ENCODE results near the gene TSPAN18.

The TSPAN18 gene

DNA sequence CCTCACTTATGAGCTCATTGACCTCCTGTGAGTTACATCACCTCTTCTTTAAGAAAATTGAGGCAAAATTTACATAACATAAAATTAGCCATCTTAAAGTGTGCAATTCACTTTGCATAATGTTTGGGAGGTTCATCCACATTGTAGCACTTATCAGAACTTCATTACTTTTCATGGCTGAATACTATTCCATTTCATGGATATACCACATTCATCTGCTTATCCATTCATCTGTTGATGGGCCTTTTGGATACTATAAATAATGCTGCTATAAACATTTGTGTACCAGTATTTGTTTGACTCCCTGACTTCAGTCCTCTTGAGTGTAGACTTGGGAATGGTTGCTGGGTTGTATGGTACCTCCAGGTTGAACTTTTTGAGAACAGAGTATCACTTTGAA is 120.6 kb downstream of the TSPAN18 start:
- DNase-seq: no peak

DNA sequence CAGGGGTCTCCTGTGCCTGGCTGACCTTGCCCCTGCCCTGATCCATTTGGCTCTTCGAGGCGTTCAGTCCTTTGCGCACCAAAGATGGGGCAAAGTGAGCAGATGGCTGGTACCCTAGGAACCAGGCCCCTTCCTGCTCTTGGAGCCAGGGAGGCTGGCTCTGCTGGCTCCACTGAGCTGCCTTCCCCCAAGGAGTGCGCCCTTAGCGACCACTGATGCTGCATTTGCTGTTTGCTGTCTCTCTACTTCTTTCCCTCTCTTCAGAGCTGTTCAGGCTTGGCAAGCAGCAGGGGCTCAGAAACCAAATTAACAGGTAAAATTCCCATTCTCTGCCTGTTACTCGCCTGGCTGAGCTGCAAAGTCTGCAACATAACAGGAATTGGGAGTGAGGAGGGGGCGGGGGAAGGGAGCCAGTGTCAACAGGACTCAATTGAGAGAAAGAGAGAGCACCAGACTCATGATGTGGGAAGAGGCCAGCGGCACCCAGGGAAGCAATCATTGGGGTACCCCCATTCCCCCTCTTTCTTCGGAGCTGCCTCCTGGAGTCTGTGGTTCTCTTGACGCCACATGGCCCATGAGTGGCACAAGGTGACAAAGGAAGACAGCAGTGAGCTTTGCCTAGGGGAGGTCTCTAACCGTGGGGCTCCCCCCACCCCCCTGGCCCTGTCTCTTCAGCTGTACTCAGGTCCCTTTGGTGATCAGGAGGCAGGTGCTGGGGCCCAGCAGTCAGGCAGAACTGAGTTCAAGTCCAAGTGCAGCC is 121.6 kb downstream of the TSPAN18 start:
- no peak for DNase-seq

DNA sequence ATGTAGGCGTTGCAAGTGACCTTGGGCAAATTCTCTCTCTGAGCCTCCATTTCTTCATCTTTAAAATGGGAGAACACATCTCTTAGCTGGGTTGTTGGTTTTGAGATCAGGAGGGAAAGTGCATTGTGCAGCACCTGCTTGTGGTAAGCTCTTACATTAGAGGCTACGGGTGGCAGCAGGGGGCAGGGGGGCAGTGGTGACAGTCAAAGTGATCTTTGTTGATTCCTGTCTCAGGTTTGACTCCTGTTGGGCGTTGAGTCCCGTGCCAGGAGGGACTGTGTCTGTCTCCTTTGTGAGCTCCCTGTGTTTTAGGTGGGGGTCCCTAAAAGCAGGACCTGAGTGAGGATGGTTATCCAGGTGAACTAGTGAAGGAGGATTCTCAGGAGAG is 122.2 kb downstream of the TSPAN18 start:
- no peak for DNase-seq

DNA sequence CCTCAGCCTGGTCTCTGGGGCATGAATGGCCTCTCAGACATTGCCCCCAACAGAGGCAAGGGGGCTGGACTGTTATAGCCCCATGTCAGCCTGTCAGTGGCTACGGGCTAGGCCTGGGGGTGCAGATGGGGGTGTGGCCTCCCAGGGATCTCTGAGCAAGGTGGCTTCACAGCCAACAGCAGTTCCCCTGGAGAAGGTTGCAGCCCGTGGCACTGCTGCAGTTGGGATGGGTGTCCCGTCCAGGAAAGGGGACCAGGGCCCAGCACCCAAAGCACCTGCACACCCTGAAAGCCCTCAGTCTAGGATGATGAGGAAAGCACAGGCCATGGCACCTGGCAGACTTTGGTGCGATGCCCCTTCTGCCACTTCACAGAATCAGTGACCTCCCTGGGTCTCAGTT is 122.7 kb downstream of the TSPAN18 start:
- DNase-seq: no peak

DNA sequence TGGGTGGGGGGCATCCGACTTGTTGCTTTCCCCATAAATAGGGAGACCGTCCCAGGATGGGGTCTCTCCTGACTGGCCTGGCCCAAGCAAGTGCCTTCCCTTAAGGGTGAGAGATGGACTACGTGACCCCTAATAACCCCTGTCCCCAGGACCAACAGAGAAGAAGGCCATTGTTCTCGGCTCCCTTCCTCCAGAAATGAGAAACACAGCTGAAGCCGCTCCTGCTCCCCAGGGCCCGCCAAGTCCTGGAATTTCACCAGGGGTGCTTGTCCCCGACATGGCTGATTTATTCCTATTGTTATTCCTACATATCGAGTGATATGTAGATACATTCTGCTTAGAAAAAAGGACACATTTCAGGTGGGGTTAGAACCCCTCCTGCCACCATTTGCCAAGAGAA is 123.2 kb downstream of the TSPAN18 start:
- DNase-seq: no peak

DNA sequence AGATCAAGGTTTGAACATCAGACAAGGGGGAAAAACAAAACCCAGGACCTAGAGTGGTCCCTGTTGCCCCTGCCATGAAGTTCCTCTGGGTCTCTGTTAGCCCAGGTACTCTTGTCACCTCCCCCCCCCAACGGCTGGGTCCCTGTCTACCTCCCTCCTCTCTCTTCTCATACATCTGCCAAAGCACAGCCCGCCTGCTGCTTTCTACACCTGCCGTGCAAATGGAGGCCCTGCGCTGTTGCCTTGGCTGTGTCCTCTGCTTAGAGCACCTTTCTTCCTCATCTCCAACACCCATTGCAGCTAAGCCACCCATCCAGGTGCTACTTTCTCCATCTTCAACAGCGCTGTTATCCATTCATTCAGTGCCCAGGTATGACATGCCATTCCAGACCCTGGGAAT is 124.7 kb downstream of the TSPAN18 start:
- DNase-seq: no peak

DNA sequence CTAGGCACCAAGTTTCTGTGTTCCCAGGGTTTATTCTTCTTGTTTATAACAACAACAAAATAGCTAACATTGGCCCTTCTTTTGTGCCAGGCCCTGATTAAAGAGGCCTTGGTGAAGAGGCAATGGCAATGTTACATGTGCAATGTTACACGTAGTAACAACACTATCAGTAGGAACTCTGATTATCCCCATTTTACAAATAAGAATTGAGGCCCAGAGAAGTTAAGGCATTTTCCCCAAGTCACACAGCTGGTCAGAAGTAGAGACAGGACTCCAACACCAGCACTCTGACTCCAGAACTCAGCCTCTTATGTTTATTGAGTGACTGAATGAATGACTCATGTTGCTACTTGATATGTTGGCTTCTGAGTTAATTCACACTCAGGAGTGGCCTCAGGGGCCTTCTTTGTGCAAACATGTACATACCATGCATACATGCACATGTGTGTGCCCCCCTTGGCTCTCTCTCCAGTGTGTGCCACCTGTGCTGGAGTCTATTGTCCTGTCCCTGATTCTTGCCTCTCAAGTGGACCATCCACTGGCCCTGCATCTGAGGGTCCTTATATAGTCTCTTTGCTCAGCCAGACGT is 125.5 kb downstream of the TSPAN18 start:
- no peak for DNase-seq

DNA sequence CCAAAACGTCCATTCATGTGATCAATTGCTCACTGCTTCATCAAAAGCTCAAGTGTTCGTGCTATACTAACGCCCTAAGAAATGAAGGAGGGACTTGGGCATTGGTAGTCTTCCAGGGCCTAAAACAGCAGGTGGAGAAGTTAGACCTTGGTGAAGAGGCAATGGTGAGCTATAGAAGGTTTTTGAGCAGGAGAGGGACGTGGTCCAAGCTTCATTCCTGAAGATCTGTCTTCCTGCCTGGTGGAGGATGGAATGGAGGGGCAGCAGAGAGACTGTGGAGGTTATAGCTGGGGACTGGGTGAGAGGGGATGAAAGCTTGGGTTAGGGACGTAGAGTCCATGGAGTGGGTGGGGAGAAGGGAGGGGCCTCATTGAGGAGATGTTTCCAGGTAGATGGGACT is 126.2 kb downstream of the TSPAN18 start:
- DNase-seq: no peak

DNA sequence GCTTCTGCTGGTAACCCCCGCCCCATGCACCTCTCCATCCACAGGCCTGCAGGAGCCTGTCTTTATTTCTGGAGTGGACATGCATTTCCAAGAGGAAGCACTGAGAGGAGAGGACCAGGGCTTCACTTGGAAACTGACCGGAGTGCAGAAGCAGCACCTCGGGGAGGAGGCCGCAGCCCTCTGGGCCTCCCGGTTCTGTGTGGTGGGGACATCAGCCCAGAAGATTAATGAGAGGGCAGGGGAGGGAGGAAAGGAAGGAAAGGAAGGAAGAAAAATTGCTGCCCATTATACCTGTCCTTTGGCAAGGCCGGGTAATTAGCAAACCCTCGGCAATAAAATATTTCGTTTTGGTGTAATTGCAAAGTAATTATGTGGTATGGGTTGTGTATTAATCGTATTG is 126.9 kb downstream of the TSPAN18 start:
- no peak for DNase-seq

DNA sequence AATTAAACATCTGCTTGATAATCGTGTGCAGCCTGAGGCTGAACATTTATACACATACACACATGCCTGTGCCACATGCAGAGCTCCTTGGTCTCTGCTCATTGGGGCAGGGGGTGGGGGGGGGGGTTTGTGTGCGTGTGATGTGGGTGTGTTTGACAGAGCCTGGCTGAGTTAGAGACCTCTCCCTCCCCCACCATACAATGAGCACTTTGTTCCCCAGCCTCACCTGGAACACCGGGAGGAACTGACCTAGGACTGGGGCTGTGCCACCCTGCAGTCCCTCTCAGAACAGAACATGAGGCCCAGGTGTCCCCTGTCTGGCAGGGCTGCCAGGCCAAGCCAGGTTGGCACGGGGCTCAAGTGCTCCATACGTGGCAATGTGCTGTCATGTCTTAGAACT is 127.3 kb downstream of the TSPAN18 start:
- no peak for DNase-seq

DNA sequence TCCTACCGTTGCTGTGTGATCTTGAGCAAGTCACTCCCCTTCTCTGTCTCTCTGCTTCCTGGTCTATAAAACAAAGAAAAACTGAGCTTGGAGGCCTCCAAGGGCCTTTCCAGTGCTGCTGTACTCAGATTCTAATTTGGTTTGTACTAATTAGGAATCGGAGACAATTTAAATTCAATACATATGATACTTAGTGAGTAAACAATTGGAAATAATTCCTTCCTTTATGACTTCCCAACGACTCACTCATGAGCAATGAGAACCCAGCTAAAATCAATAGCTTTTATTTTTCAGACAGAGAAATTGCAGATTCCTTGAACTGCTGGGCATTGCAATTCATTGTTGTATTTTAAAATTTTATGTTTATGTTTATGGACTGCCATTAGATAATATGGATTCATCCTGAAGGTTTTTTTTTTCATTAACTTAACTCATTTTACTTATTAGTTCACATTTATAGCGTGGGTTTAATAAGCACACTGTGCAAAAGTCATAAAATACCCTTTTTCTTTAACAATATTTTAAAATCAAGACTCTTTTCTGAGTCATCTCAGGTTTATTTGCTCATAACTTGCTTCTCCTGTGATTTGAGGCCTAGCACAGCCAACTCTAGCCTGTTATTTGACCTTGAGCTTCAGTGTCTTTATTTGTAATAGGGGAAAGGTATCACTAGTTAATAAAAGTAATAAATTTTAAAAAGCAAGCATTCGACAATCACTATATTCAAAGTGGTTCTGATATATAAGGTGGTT is 128.2 kb downstream of the TSPAN18 start:
- DNase-seq: no peak

DNA sequence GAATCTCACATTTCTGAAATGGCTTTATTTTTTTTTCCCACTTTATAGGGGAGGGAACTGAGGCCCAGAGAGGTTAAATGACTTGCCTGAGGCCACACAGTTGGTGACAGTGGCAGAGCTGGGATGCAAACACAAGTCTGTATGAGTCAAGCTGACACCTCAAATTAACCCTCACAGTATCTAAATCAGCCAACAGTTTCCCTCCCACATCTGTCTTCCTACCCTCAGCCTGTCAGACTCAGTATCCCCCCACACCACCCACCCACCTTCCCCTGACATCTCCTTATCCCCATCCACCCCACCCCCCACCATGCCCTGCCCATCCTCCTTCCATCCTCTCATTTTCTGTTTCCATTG is 128.7 kb downstream of the TSPAN18 start:
- no peak for DNase-seq

DNA sequence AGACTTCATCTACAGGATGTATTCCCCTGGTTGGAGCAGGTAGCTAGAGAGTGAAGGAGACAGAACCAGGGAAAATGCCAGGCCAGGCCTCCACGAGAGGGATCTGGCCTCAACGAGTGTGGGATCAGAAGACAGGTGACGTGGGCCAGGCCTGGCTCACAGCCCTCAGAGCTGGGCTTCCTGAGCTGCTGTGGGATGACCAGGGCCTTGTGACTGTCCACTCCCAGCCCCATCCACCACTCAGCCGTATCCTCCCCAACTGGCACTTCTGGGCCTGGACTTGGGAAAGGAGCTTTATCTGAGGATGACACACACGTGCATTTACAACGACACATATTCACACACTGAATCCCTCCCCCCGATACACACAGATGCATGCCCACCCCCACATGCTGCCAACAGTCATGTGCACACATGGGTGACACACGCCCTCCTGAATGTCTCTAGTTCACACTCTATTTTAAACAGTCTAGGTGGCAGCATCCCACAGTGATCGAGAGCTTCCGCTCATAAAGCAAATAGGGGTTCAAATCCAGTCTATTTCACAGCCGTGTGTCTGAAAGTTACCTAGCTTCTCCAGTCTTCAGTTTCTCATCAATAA is 130.8 kb downstream of the TSPAN18 start:
- DNase-seq: peak in 1 of 56 donors; percentile 18

DNA sequence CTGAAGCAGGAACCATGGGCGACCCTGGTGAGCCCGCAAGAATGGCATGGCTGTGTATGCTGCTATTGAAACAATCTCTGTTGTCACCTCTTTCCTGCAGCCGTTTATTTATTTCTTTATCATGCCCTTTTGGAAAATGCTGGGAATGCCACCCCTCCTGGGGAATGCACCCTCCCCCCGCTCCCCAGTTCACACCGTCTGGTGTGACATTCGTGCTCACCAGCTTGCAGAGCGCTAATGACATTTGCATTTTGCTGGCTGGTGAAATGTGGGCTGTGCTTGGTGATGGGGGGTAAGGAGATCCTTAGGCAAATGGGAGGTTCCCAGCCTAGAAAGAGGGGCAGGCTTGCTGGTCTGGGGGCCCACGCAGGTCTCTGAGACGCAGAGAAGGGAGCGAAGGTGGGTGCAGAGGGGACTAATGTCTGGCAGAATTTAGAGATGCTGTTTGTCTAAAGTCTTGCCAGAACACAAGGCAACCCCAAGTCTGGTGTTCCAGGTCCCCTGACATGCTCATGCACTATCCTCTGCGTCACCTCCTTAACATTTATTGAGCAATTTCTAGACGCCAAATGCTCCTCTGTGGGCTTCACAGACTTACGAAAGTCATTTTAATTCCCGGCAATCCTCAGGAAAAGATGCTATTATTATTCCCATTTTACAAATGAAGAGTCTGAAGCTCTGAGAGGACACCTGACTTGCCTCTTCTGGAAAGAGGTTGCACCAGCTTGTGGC is 132.2 kb downstream of the TSPAN18 start:
- no peak for DNase-seq

DNA sequence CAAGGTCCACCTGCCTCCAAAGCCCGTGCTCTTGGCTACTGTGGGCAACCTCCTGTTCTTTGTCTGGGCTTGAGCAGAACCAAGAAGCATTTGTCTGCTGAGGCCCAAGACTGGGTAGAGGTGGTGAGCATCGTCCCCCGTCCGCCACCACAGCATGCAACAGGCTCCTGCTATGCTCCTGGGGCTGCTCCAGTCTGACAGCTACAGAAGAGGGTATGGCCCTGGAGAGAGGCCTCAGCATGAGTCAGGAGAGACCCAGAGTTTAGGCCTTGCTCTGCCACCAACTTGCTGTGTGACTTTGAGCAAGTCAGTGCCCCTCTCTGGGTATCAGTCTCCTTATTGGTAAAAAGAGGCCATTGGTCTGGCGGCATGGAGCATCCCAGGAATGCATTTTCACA is 132.8 kb downstream of the TSPAN18 start:
- DNase-seq: no peak

DNA sequence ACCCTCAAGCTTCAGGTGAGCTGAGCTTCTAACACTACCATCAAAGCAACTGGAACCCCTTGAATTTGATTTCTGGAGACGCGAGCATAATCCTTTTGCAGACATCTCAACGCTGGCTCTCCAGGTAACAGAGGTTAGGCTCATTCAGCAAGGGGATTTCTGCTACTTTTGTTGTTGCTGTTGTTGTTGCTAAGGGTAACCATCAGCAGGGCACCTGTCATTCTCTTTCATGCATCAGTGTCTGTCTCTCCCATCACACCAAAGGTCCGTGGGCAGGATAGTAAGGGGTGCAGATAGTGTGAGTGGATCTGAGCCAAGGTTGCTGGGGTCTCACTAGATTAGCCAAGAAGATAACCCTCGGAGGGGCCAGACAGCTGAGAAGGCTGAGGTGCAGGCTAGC is 133.6 kb downstream of the TSPAN18 start:
- no peak for DNase-seq

DNA sequence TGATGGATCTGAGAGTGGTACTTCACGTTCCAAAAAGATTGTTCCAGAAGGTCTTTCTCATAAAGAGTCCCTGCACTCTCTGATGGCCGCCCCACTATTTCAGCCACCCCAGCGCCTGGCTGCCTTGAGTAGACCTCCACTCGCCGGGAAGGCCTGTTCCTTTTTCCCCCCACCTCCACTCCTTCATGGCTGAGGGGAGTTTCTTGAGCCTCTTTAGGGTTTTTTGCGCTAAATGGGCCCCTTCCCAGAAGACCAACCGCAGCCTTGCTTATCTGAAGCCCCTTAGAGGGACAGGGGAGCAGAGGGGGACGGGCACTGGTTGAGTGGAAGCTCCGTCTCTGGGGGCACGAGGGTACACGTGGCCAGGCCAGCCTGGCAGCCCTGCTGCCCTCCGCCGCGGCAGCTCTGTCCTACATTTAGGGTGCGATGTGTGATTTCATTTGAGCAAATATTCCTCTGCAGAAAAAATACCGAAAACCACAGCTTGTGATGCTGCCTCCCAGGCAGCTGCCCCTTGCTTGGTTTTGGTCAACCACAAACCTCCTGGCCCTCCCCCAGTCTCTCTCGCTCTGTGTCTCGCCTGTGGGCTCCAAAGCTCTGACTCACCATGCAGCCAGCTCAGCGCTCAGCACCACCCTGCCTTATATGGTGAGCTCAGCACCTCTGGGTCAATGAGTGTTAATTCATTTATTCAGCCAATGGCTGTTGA is 135.2 kb downstream of the TSPAN18 start:
- peak in 3 of 56 donors; percentile 8 to 37 (median 11) for DNase-seq

DNA sequence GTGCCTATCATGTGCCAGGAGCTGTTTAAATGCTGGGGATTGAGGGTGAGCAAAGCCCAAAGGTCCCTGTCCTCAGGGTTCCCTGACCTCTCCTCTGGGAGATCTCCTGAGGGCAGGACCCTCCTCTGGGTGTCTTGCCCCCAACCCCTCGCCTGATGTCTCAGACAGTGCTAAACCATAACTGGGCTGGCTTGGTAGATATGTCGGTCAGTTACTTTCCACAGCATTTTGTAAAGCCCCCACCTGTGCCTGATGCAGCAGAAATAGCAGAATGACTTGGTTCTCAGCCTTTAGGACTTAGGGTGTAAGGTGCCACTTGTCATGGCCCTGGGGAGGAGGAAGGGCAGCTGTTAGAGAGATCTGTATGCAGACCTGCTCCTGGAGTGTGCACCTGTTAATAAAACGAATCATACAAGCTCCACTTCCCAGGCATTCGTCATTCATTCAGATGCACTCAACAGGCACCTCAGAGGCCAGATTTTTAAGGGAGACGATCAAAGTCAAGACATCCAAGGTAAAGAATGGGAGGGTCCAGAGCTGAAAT is 135.9 kb downstream of the TSPAN18 start:
- DNase-seq: no peak

DNA sequence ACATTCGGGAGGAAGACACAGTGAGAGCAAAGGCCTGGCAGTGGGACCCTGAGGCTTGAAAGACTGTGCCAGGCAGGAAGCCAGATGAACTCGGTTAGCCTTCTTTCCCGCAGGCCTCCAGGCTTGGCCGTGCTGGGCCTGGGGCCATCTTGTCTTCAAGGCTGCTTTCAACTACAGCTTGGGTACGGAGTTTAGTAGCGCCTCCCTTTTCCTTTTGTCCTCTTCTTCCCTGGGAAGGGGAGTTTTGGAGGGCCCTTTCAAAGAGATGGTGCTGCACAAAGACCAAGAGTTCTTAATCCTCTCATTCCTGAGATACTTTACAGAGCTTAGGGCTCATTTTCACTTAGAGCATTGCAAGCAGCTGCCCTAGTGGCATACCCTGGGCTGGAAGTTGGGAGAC is 136.5 kb downstream of the TSPAN18 start:
- peak in 1 of 56 donors; percentile 11 for DNase-seq

DNA sequence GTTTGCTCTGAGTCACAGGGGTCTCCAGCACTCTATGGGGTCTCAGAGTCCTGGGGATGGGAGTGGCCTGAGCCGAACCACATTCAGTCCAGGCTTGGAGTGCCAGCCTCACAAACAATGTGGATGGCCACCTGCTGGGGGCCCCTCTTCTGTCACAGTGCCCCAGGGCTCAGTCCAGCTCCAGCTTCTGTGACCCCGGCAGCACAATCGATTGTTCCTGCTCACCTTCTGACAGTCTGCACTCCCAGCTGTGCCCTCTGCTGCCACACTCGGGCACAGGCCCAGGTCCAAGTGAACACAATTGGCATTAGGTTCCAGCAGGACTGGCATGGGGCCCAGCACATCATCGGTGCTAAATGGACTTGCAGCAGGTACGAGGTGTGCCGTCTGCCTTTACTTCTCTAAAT is 139.1 kb downstream of the TSPAN18 start:
- DNase-seq: peak in 1 of 56 donors; percentile 24

DNA sequence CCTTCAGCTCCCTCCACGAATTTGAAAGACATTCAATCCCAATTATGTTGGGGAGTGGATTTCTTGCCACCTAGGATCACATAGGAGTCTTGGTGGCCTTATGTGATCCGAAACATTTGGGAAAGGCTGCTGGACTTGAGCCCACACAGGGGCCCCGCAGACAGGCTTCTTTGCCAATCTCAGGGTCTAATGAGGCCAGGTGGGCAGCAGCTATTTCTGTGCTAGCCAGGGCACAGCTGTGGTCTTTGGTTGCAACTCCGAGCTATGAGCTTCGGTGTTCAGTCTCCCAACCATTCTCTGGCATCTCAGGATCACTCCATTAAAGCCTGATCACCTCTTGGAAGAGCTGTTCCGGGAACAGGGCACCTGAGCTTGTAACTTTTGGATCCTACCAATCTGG is 139.5 kb downstream of the TSPAN18 start:
- DNase-seq: no peak
